Endothelial cell of umbilical vein (primary cell): ENCODE data around the gene PARD3B. TPM values are rescaled to one million over a fixed set of nuclear protein-coding genes. Genes with fewer than 3 reads are reported as not detected.
A peak's percentile ranks its signal among the peaks of the same experiment; 100 is the strongest.

ENCODE experiments used
- BruUV-seq: library from RNA; stranded (reverse); fragments of 400-500 nt; replicated peaks from 2 replicates; lab custom pipeline; 2021; lab: Mats Ljungman, UMichigan
- CTCF ChIA-PET: fragments of 300-600, 350-600 bp; sonication (Branson Sonifier 250); formaldehyde crosslinking; loops from one replicate; lab custom pipeline; 2021; ENCODE audit warnings: antibody characterized with exemption, inconsistent platforms; lab: Charles Lee
- POLR2A ChIA-PET: fragments of 300-600, 350-600 bp; sonication (Branson Sonifier 250); formaldehyde crosslinking; loops from one replicate; lab custom pipeline; 2021; ENCODE audit warnings: antibody characterized with exemption, inconsistent platforms; lab: Charles Lee
- DNase-seq: peaks from one replicate; pipeline ENCODE4 v3.0.0-alpha.2; 2011; ENCODE audit warnings: low read depth, low spot score
- FAIRE-seq: peaks from 2 replicates; lab custom pipeline; 2011; peaks lifted over from hg19 to GRCh38; lab: Jason Lieb, UNC
- H2AFZ ChIP-seq: 2 replicates; pipeline ENCODE4 v1.6.0; 2012; ENCODE audit warnings: low read depth, low read length, control low read depth, inconsistent platforms
- H3K27ac ChIP-seq: 2 replicates; pipeline ENCODE4 v1.5.1; 2011; ENCODE audit warnings: low read depth, mild to moderate bottlenecking, control low read depth, low read length, moderate library complexity; ENCODE audit not compliant: insufficient read depth
- H3K27me3 ChIP-seq, 2 experiments: 2 replicates each; pipeline versions ENCODE4 v1.6.0 to v1.6.1; 2011; ENCODE audit warnings: low read length in 2 of 2, mixed read lengths in 1 of 2; ENCODE audit not compliant: control insufficient read depth in 2 of 2, insufficient read depth in 2 of 2
- H3K36me3 ChIP-seq, 2 experiments: 2 replicates in 1 of 2; 3 replicates in 1 of 2; pipeline ENCODE4 v1.5.1; 2011; ENCODE audit warnings: low read length in 2 of 2, mild to moderate bottlenecking in 1 of 2, moderate library complexity in 1 of 2; ENCODE audit not compliant: control insufficient read depth in 2 of 2, insufficient read depth in 2 of 2; ENCODE audit errors: extremely low read depth in 1 of 2
- H3K4me1 ChIP-seq: 3 replicates; pipeline ENCODE4 v1.5.1; 2011; ENCODE audit warnings: mild to moderate bottlenecking, low read length; ENCODE audit not compliant: control insufficient read depth, insufficient read depth; ENCODE audit errors: extremely low read depth
- H3K4me2 ChIP-seq: 2 replicates; pipeline ENCODE4 v1.6.1; 2011; ENCODE audit warnings: low read length, control low read depth, mixed read lengths; ENCODE audit not compliant: insufficient read depth
- H3K4me3 ChIP-seq, 3 experiments: fragments of 200-600 bp in 1 of 3; sonication (generic), shearing (Covaris generic) in 1 of 3; replicated peaks in 1 of 3; 2 replicates each; pipeline ENCODE4 v1.5.1; 2011 to 2016; ENCODE audit warnings: control low read depth in 3 of 3, low read length in 3 of 3, mild to moderate bottlenecking in 2 of 3, inconsistent platforms in 1 of 3, low read depth in 1 of 3, moderate library complexity in 1 of 3; ENCODE audit not compliant: insufficient read depth in 1 of 3
- H3K79me2 ChIP-seq: 2 replicates; pipeline ENCODE4 v1.6.0; 2012; ENCODE audit warnings: low read length, inconsistent platforms; ENCODE audit not compliant: control insufficient read depth, insufficient read depth
- H3K9ac ChIP-seq: replicated peaks from 2 replicates; pipeline ENCODE3; 2011; ENCODE audit warnings: low read length, control low read depth; ENCODE audit not compliant: insufficient read depth; ENCODE audit errors: extremely low read depth
- H3K9me1 ChIP-seq: replicated peaks from 3 replicates; pipeline ENCODE4 v1.6.0; 2011; ENCODE audit warnings: mild to moderate bottlenecking, low read length; ENCODE audit not compliant: control insufficient read depth, insufficient read depth; ENCODE audit errors: extremely low read depth
- H3K9me3 ChIP-seq: replicated peaks from 2 replicates; pipeline ENCODE4 v1.5.1; 2012; ENCODE audit warnings: low read length, inconsistent platforms; ENCODE audit not compliant: control insufficient read depth, insufficient read depth
- H4K20me1 ChIP-seq: replicated peaks from 2 replicates; pipeline ENCODE3; 2011; ENCODE audit warnings: mild to moderate bottlenecking, low read length; ENCODE audit not compliant: control insufficient read depth, insufficient read depth; ENCODE audit errors: extremely low read depth
- JUN ChIP-seq: IDR thresholded peaks from 2 replicates; pipeline ENCODE4 v1.6.1; 2011; ENCODE audit warnings: borderline replicate concordance, low read depth; ENCODE audit not compliant: insufficient read length, insufficient read depth
- POLR2A ChIP-seq: IDR thresholded peaks from 2 replicates; pipeline ENCODE4 v1.6.1; 2012; ENCODE audit warnings: low read depth, mild to moderate bottlenecking, control low read depth, low read length
- dilution Hi-C: fragments of 300-500 bp; cut with MboI; formaldehyde crosslinking; loops from one replicate; pipeline ENCODE4 v1.15.0; 2019; ENCODE audit warnings: low sequenced_read_pairs; ENCODE audit not compliant: extremely low pct_ligation_motif_present
- intact Hi-C: fragments of 100-400 bp; cut with micrococcal nuclease; formaldehyde crosslinking; loops from one replicate; pipeline ENCODE4 v1.10.0; 2022
- polyA plus RNA-seq, 4 experiments: library from polyadenylated mRNA; depleted of rRNA in 3 of 4; stranded (reverse) in 3 of 4; unstranded in 1 of 4; fragments of >200 nt; gene quantifications; 2 replicates each; pipeline versions ENCODE4 v1.2.1 to v1.2.3, GENCODE V29; 2011 to 2012; ENCODE audit warnings: missing spikeins in 1 of 4
- total RNA-seq: library from RNA; stranded (reverse); gene quantifications from 2 replicates; pipeline ENCODE4 v1.2.3, GENCODE V29; 2021

PARD3B gene
- total and polyA plus RNA-seq, 2 donors (not counting 3 experiments of a cell fraction or from before 2014, with no cell fraction given): 2.2 to 30.9 TPM

- BruUV-seq: no TSS peak
- dilution Hi-C loops: no loop called here
- H3K4me1 ChIP-seq: no peaks in the 10 kb centered on the region
- H3K4me2 ChIP-seq: no peak overlapping the region
- intact Hi-C loops: no loop called here
- H3K9ac ChIP-seq: no peak overlapping the region
- ChIA-PET POLR2A (no interaction called here), CTCF (no interaction called here)
- no peak overlapping the region for H2AFZ ChIP-seq
- no peaks in the 10 kb centered on the region for H3K79me2 ChIP-seq
- H3K4me3 ChIP-seq: no peak overlapping the region
- DNase-seq (peak; percentile 5), FAIRE-seq (no peak)
- no peaks in the 10 kb centered on the region for H3K27me3 ChIP-seq
- H4K20me1 ChIP-seq: no peaks in the 10 kb centered on the region
- no peak overlapping the region for H3K27ac ChIP-seq
- no peaks in the 10 kb centered on the region for H3K9me3 ChIP-seq
- no peaks in the 10 kb centered on the region for H3K9me1 ChIP-seq
- TF ChIP-seq JUN: no peak
- no peaks in the 10 kb centered on the region for H3K36me3 ChIP-seq
Observed at GRCh38 chr2:205511221-205511620, 965.9 kb downstream of the PARD3B start.

DNA sequence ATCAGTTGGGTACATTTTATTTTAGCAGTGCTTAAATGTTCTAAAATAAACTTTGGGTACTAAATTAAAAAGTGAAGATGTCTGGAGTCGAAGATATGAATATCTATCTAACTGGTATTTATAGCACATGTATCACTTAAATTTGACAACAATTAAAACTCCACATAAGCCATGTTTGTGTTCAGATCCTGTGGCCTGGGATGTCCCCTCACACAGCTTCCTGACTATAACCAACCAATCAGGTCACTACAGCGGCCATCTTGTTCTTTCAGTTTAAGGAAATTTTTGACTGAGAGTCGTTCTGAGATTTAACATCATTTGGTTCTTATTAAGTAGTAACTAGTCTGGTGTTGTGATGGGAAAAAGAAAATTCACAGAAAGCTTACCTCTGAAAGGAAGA, 966.4 kb downstream of the PARD3B start:
- TF ChIP-seq POLR2A: no peak
- Histone ChIP-seq H3K27me3 (no peaks in the 10 kb centered on the region), H3K9ac (no peak overlapping the region), H3K4me1 (no peaks in the 10 kb centered on the region), H3K4me2 (no peak overlapping the region), H2AFZ (no peak overlapping the region), H3K36me3 (no peaks in the 10 kb centered on the region), H4K20me1 (no peaks in the 10 kb centered on the region), H3K9me1 (no peaks in the 10 kb centered on the region), H3K9me3 (no peaks in the 10 kb centered on the region), H3K79me2 (no peaks in the 10 kb centered on the region), H3K4me3 (no peak overlapping the region), H3K27ac (no peak overlapping the region)
- intact Hi-C loops: no loop called here
- BruUV-seq: no TSS peak
- FAIRE-seq (no peak), DNase-seq (no peak)
- POLR2A ChIA-PET: no interaction called here
- CTCF ChIA-PET: no interaction called here
- dilution Hi-C loops: no loop called here
